GM21717 (cell line): ENCODE results near the gene APOO.

Experiments used
- ATAC-seq: cut with Tn5 transposase; IDR thresholded peaks from one replicate; pipeline ENCODE4 v1.9.1; 2021; ENCODE audit warnings: mild to moderate bottlenecking, moderate library complexity; ENCODE audit not compliant: unreplicated experiment

The APOO gene

GRCh38 chrX:23907498-23908218, at the start of gene APOO, which contains the start of gene CXorf58:
APOO (minus strand) TSS chrX:23907938; CDS start chrX:23907702, 236 bp downstream.
CXorf58 (plus strand) TSS chrX:23908006; CDS start chrX:23910303, 2,297 bp downstream.
- peak; percentile 93 for ATAC-seq

- no peak for ATAC-seq
These were observed 46.7 kb upstream of the APOO start for GRCh38 chrX:23954396-23954795.

GRCh38 chrX:23953908-23954269, 46.2 kb upstream of the APOO start:
- no peak for ATAC-seq

GRCh38 chrX:23952984-23953907, 45.5 kb upstream of the APOO start:
- ATAC-seq: peak; percentile 96

GRCh38 chrX:23952391-23952790, 44.7 kb upstream of the APOO start:
- no peak for ATAC-seq

- ATAC-seq: no peak
These were observed 37.5 kb upstream of the APOO start for GRCh38 chrX:23945206-23945605.

GRCh38 chrX:23944234-23944633, 36.5 kb upstream of the APOO start:
- ATAC-seq: no peak

GRCh38 chrX:23939203-23939602, 31.5 kb upstream of the APOO start:
- ATAC-seq: no peak

GRCh38 chrX:23938690-23939089, 31.0 kb upstream of the APOO start:
- ATAC-seq: no peak

GRCh38 chrX:23937100-23937499, 29.4 kb upstream of the APOO start:
- no peak for ATAC-seq

- no peak for ATAC-seq
These were observed 28.4 kb upstream of the APOO start for GRCh38 chrX:23936180-23936579.

GRCh38 chrX:23935106-23935505, 27.4 kb upstream of the APOO start:
- ATAC-seq: no peak

- ATAC-seq: no peak
These were observed 24.3 kb upstream of the APOO start for GRCh38 chrX:23932046-23932445.

GRCh38 chrX:23930894-23931604, 23.3 kb upstream of the APOO start:
- no peak for ATAC-seq

GRCh38 chrX:23926015-23926414, 18.3 kb upstream of the APOO start:
- ATAC-seq: no peak

- ATAC-seq: no peak
These were observed 12.1 kb upstream of the APOO start for GRCh38 chrX:23919706-23920320.

- no peak for ATAC-seq
These were observed 11.4 kb upstream of the APOO start for GRCh38 chrX:23919148-23919547.

- no peak for ATAC-seq
These were observed 3.5 kb upstream of the APOO start for GRCh38 chrX:23911126-23911835.

- ATAC-seq: no peak
These were observed 674 bp upstream of the APOO start for GRCh38 chrX:23908219-23909004.

- ATAC-seq: peak; percentile 9
These were observed 634 bp downstream of the APOO start for GRCh38 chrX:23907111-23907497.
